Measurements from ENCODE around the gene AMBRA1. TPM values are rescaled to one million over a fixed set of nuclear protein-coding genes. Genes with fewer than 3 reads are reported as not detected.

Gene AMBRA1
- total and polyA plus RNA-seq, 2 of the 8 experiments (the other 6 are each of a cell fraction or from before 2014, with no cell fraction given) = 14.2 to 37.4 TPM

- Histone ChIP-seq H3K4me3 (ENCODE audit: extremely low read depth in 1 of 4, insufficient read depth in 2 of 4, low read depth in 3 of 4, low read length in 4 of 4) (no peak overlapping the region), H2AK5ac (ENCODE audit: low read depth, low read length) (no peak overlapping the region), H4K91ac (replicated peaks; ENCODE audit: insufficient read length, low read length) (no peak overlapping the region), H3K4me1 (replicated peaks in 1 of 4; ENCODE audit: control insufficient read depth in 3 of 4, insufficient read depth in 4 of 4, low read length in 3 of 4) (peaks cover 0 to 6% (median 4%) of the 10 kb centered on the region in 4 experiments; a peak in 5 of 7 replicates), H4K8ac (ENCODE audit: extremely low read depth, insufficient read depth, low read length) (no peak overlapping the region), H2BK15ac (ENCODE audit: low read length) (no peak overlapping the region), H2BK12ac (ENCODE audit: low read depth, low read length) (no peak overlapping the region), H3K79me1 (ENCODE audit: low read depth, low read length) (no peaks in the 10 kb centered on the region), H3K4ac (replicated peaks; ENCODE audit: insufficient read length, low read depth, low read length) (no peak overlapping the region), H3K18ac (ENCODE audit: extremely low read depth, low read length) (no peak overlapping the region), H2BK120ac (replicated peaks; ENCODE audit: low read depth, low read length) (no peak overlapping the region), H3K9ac (replicated peaks in 1 of 4; ENCODE audit: extremely low read depth in 1 of 4, low read depth in 3 of 4, low read length in 3 of 4) (no peak overlapping the region), H4K5ac (ENCODE audit: insufficient read length, low read depth, low read length) (no peak overlapping the region), H3K23me2 (ENCODE audit: low read depth, low read length) (no peaks in the 10 kb centered on the region), H3K56ac (replicated peaks; ENCODE audit: insufficient read length, low read depth, low read length) (no peak overlapping the region), H2BK5ac (ENCODE audit: low read depth, low read length) (no peak overlapping the region), H3K27me3 (replicated peaks in 1 of 4; ENCODE audit: control insufficient read depth in 3 of 4, extremely low read depth in 1 of 4, insufficient read depth in 3 of 4, low read length in 3 of 4) (no peaks in the 10 kb centered on the region), H2BK20ac (ENCODE audit: low read length) (no peak overlapping the region), H3K14ac (ENCODE audit: insufficient read length) (no peak overlapping the region), H3K79me2 (ENCODE audit: control insufficient read depth in 1 of 2, insufficient read depth in 2 of 2, low read length in 2 of 2) (no peaks in the 10 kb centered on the region), H3K36me3 (ENCODE audit: control insufficient read depth in 2 of 4, insufficient read depth in 4 of 4, low read length in 3 of 4) (peaks cover 8 to 40% (median 25%) of the 10 kb centered on the region in 4 experiments; a peak in 6 of 8 replicates), H3K23ac (ENCODE audit: insufficient read length) (no peak overlapping the region), H2AFZ (ENCODE audit: low read length) (no peak overlapping the region), H3K4me2 (ENCODE audit: insufficient read depth in 1 of 2, low read depth in 2 of 2, low read length in 2 of 2) (no peak overlapping the region), H4K20me1 (replicated peaks in 1 of 2; ENCODE audit: control insufficient read depth in 1 of 2, insufficient read depth in 2 of 2, low read length in 2 of 2) (peaks cover 12 to 19% of the 10 kb centered on the region in 2 experiments), H3K27ac (ENCODE audit: low read depth, low read length) (no peak overlapping the region), H3K9me3 (ENCODE audit: insufficient read depth in 2 of 2, low read depth in 1 of 2, low read length in 1 of 2) (no peaks in the 10 kb centered on the region)
- POLR2A ChIA-PET (ENCODE audit: partially characterized antibody) = no interaction called here
- DNase-seq (ENCODE audit: low read depth in 1 of 2, low spot score in 2 of 2) = no peak
- CTCF ChIA-PET (ENCODE audit: partially characterized antibody) = interaction anchor here (0.7 to 44.5 kb wide), 3 partner anchors 9 to 175 kb away, joined by 3 to 1004 read pairs (median 7); partner anchors contain the start of gene DGKZ
- no peak for TF ChIP-seq ATF3 (IDR thresholded peaks at IDR 0.05; ENCODE audit: insufficient read depth, low read depth, low read length)
- no peak for TF ChIP-seq RBBP5 (IDR thresholded peaks at IDR 0.05; ENCODE audit: borderline replicate concordance, low read depth, low read length)
- 95% methylated on average over 25 of the region's 30 CpGs; no CpG with 5 or more reads in 1 of the 2 experiments for WGBS, 2 experiments (ENCODE audit: extremely low coverage in 1 of 2, insufficient coverage in 1 of 2, insufficient read length in 1 of 2, insufficient replicate concordance in 2 of 2, low coverage in 1 of 2, low lambda C conversion rate in 2 of 2, missing lambda C conversion rate in 1 of 2)
- FAIRE-seq = no peak
Observed at GRCh38 chr11:46373787-46374740, 219.8 kb downstream of the AMBRA1 start.

All from H1 (cell line).